Measurements from ENCODE around the gene PPFIA4.

The PPFIA4 gene

GRCh38 chr1:203040513-203041275, 14.4 kb downstream of the PPFIA4 start:
- Histone ChIP-seq H3K4me3 (ENCODE audit: insufficient read depth, low read depth, low read length, poor library complexity, severe bottlenecking) (no peak overlapping the region), H3K27me3 (replicated peaks; ENCODE audit: control insufficient read depth, insufficient read depth, low read length, poor library complexity, severe bottlenecking) (no peaks in the 10 kb centered on the region), H3K9me3 (ENCODE audit: control insufficient read depth, low read length) (no peaks in the 10 kb centered on the region), H3K4me1 (ENCODE audit: control insufficient read depth, insufficient read depth, low read length, poor library complexity, severe bottlenecking) (no peaks in the 10 kb centered on the region), H3K27ac (ENCODE audit: insufficient read depth, low read length, poor library complexity, severe bottlenecking) (no peak overlapping the region), H3K36me3 (ENCODE audit: control insufficient read depth, insufficient read depth, low read length) (no peaks in the 10 kb centered on the region)
- no peak for DNase-seq

GRCh38 chr1:203041351-203041932, 15.2 kb downstream of the PPFIA4 start:
- Histone ChIP-seq H3K36me3 (ENCODE audit: control insufficient read depth, insufficient read depth, low read length) (no peaks in the 10 kb centered on the region), H3K9me3 (ENCODE audit: control insufficient read depth, low read length) (no peaks in the 10 kb centered on the region), H3K27ac (ENCODE audit: insufficient read depth, low read length, poor library complexity, severe bottlenecking) (no peak overlapping the region), H3K27me3 (replicated peaks; ENCODE audit: control insufficient read depth, insufficient read depth, low read length, poor library complexity, severe bottlenecking) (no peaks in the 10 kb centered on the region), H3K4me1 (ENCODE audit: control insufficient read depth, insufficient read depth, low read length, poor library complexity, severe bottlenecking) (no peaks in the 10 kb centered on the region), H3K4me3 (ENCODE audit: insufficient read depth, low read depth, low read length, poor library complexity, severe bottlenecking) (no peak overlapping the region)
- no peak for DNase-seq

- no peak overlapping the region for H3K4me3 ChIP-seq (ENCODE audit: insufficient read depth, low read depth, low read length, poor library complexity, severe bottlenecking)
- no peaks in the 10 kb centered on the region for H3K4me1 ChIP-seq (ENCODE audit: control insufficient read depth, insufficient read depth, low read length, poor library complexity, severe bottlenecking)
- DNase-seq, result no peak
- H3K27me3 ChIP-seq (replicated peaks; ENCODE audit: control insufficient read depth, insufficient read depth, low read length, poor library complexity, severe bottlenecking), result no peaks in the 10 kb centered on the region
- H3K36me3 ChIP-seq (ENCODE audit: control insufficient read depth, insufficient read depth, low read length), result no peaks in the 10 kb centered on the region
- no peak overlapping the region for H3K27ac ChIP-seq (ENCODE audit: insufficient read depth, low read length, poor library complexity, severe bottlenecking)
- H3K9me3 ChIP-seq (ENCODE audit: control insufficient read depth, low read length), result no peaks in the 10 kb centered on the region
Observed at GRCh38 chr1:203043830-203044545, 17.7 kb downstream of the PPFIA4 start.

GRCh38 chr1:203044546-203045250, 18.4 kb downstream of the PPFIA4 start:
- Histone ChIP-seq H3K27ac (ENCODE audit: insufficient read depth, low read length, poor library complexity, severe bottlenecking) (no peak overlapping the region), H3K4me3 (ENCODE audit: insufficient read depth, low read depth, low read length, poor library complexity, severe bottlenecking) (no peak overlapping the region), H3K9me3 (ENCODE audit: control insufficient read depth, low read length) (no peaks in the 10 kb centered on the region), H3K27me3 (replicated peaks; ENCODE audit: control insufficient read depth, insufficient read depth, low read length, poor library complexity, severe bottlenecking) (no peaks in the 10 kb centered on the region), H3K4me1 (ENCODE audit: control insufficient read depth, insufficient read depth, low read length, poor library complexity, severe bottlenecking) (no peaks in the 10 kb centered on the region), H3K36me3 (ENCODE audit: control insufficient read depth, insufficient read depth, low read length) (no peaks in the 10 kb centered on the region)
- no peak for DNase-seq

GRCh38 chr1:203045336-203045735, 19.0 kb downstream of the PPFIA4 start:
- no peak for DNase-seq
- no peaks in the 10 kb centered on the region for H3K9me3 ChIP-seq (ENCODE audit: control insufficient read depth, low read length)
- H3K4me1 ChIP-seq (ENCODE audit: control insufficient read depth, insufficient read depth, low read length, poor library complexity, severe bottlenecking), result no peaks in the 10 kb centered on the region
- no peak overlapping the region for H3K27ac ChIP-seq (ENCODE audit: insufficient read depth, low read length, poor library complexity, severe bottlenecking)
- H3K36me3 ChIP-seq (ENCODE audit: control insufficient read depth, insufficient read depth, low read length), result no peaks in the 10 kb centered on the region
- H3K27me3 ChIP-seq (replicated peaks; ENCODE audit: control insufficient read depth, insufficient read depth, low read length, poor library complexity, severe bottlenecking), result no peaks in the 10 kb centered on the region
- H3K4me3 ChIP-seq (ENCODE audit: insufficient read depth, low read depth, low read length, poor library complexity, severe bottlenecking), result no peak overlapping the region

GRCh38 chr1:203045821-203046594, 19.7 kb downstream of the PPFIA4 start:
- Histone ChIP-seq H3K27me3 (replicated peaks; ENCODE audit: control insufficient read depth, insufficient read depth, low read length, poor library complexity, severe bottlenecking) (no peaks in the 10 kb centered on the region), H3K27ac (ENCODE audit: insufficient read depth, low read length, poor library complexity, severe bottlenecking) (no peak overlapping the region), H3K36me3 (ENCODE audit: control insufficient read depth, insufficient read depth, low read length) (no peaks in the 10 kb centered on the region), H3K4me1 (ENCODE audit: control insufficient read depth, insufficient read depth, low read length, poor library complexity, severe bottlenecking) (no peaks in the 10 kb centered on the region), H3K9me3 (ENCODE audit: control insufficient read depth, low read length) (no peaks in the 10 kb centered on the region), H3K4me3 (ENCODE audit: insufficient read depth, low read depth, low read length, poor library complexity, severe bottlenecking) (no peak overlapping the region)
- DNase-seq, result no peak

- H3K27ac ChIP-seq (ENCODE audit: insufficient read depth, low read length, poor library complexity, severe bottlenecking), result no peak overlapping the region
- no peak overlapping the region for H3K4me3 ChIP-seq (ENCODE audit: insufficient read depth, low read depth, low read length, poor library complexity, severe bottlenecking)
- DNase-seq, result no peak
- no peaks in the 10 kb centered on the region for H3K9me3 ChIP-seq (ENCODE audit: control insufficient read depth, low read length)
- no peaks in the 10 kb centered on the region for H3K4me1 ChIP-seq (ENCODE audit: control insufficient read depth, insufficient read depth, low read length, poor library complexity, severe bottlenecking)
- H3K36me3 ChIP-seq (ENCODE audit: control insufficient read depth, insufficient read depth, low read length), result no peaks in the 10 kb centered on the region
- no peaks in the 10 kb centered on the region for H3K27me3 ChIP-seq (replicated peaks; ENCODE audit: control insufficient read depth, insufficient read depth, low read length, poor library complexity, severe bottlenecking)
Observed at GRCh38 chr1:203046984-203047630, 20.8 kb downstream of the PPFIA4 start.

- no peaks in the 10 kb centered on the region for H3K4me1 ChIP-seq (ENCODE audit: control insufficient read depth, insufficient read depth, low read length, poor library complexity, severe bottlenecking)
- H3K36me3 ChIP-seq (ENCODE audit: control insufficient read depth, insufficient read depth, low read length), result no peaks in the 10 kb centered on the region
- H3K4me3 ChIP-seq (ENCODE audit: insufficient read depth, low read depth, low read length, poor library complexity, severe bottlenecking), result no peak overlapping the region
- H3K27ac ChIP-seq (ENCODE audit: insufficient read depth, low read length, poor library complexity, severe bottlenecking), result no peak overlapping the region
- no peaks in the 10 kb centered on the region for H3K9me3 ChIP-seq (ENCODE audit: control insufficient read depth, low read length)
- H3K27me3 ChIP-seq (replicated peaks; ENCODE audit: control insufficient read depth, insufficient read depth, low read length, poor library complexity, severe bottlenecking), result no peaks in the 10 kb centered on the region
- DNase-seq, result no peak
Observed at GRCh38 chr1:203048086-203048485, 21.8 kb downstream of the PPFIA4 start.

- Histone ChIP-seq H3K27ac (ENCODE audit: insufficient read depth, low read length, poor library complexity, severe bottlenecking) (no peak overlapping the region), H3K4me1 (ENCODE audit: control insufficient read depth, insufficient read depth, low read length, poor library complexity, severe bottlenecking) (no peaks in the 10 kb centered on the region), H3K4me3 (ENCODE audit: insufficient read depth, low read depth, low read length, poor library complexity, severe bottlenecking) (no peak overlapping the region), H3K9me3 (ENCODE audit: control insufficient read depth, low read length) (no peaks in the 10 kb centered on the region), H3K27me3 (replicated peaks; ENCODE audit: control insufficient read depth, insufficient read depth, low read length, poor library complexity, severe bottlenecking) (no peaks in the 10 kb centered on the region), H3K36me3 (ENCODE audit: control insufficient read depth, insufficient read depth, low read length) (no peaks in the 10 kb centered on the region)
- no peak for DNase-seq
Observed at GRCh38 chr1:203048555-203049051, 22.3 kb downstream of the PPFIA4 start.
